Erythroblast (primary cell): ENCODE data around the gene ATP6V0E2.

Experiments used
- DNase-seq, 2 experiments: peaks; one replicate each; lab custom pipeline; 2025; lab: John Stamatoyannopoulos, UW
- GATA1 ChIP-seq: IDR thresholded peaks from 2 replicates; pipeline ENCODE4 v1.6.1; 2011; ENCODE audit warnings: low read depth, mild to moderate bottlenecking, control low read depth, low read length, moderate library complexity
- POLR2A ChIP-seq: IDR thresholded peaks from 2 replicates; pipeline ENCODE4 v1.6.1; 2011; ENCODE audit warnings: mild to moderate bottlenecking, low read length

Gene ATP6V0E2

GRCh38 chr7:149832332-149833041, 41.3 kb upstream of the ATP6V0E2 start:
- TF ChIP-seq POLR2A (no peak), GATA1 (no peak)
- DNase-seq: no peak

DNA sequence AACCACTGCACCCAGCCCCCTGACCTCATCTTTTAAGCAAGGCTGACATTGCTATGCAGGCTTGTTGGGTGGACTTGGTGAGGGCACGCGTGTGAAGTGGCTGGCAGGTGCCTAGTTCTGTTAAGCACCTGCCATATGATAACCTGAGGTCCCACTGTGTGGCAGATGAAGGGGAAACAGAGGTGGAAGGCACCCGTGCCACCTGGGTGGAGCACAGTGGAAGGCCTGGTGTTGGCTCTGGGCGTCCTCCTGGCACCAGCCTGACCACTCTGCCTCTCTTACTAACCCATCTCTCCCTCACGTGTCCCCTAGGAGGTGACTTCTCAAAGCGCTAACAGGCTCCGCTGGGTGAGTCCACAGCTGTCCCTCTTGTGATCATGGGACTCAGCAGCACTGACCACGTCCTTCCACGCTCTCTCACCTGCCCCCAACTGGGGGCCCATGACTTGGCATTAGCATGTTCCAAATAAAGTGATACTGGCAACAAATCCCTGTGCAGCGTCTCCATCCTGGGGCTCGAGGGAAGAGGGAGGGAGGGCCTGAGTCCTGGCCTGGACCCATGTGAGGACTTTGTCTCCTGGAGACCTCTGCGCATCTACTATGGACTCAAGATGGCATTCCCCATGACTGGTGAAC, 40.2 kb upstream of the ATP6V0E2 start:
- TF ChIP-seq GATA1: no peak
- TF ChIP-seq POLR2A: no peak
- DNase-seq: no peak

- TF ChIP-seq GATA1 (no peak), POLR2A (no peak)
- DNase-seq: no peak
Observed at GRCh38 chr7:149834601-149835000, 39.2 kb upstream of the ATP6V0E2 start.

DNA sequence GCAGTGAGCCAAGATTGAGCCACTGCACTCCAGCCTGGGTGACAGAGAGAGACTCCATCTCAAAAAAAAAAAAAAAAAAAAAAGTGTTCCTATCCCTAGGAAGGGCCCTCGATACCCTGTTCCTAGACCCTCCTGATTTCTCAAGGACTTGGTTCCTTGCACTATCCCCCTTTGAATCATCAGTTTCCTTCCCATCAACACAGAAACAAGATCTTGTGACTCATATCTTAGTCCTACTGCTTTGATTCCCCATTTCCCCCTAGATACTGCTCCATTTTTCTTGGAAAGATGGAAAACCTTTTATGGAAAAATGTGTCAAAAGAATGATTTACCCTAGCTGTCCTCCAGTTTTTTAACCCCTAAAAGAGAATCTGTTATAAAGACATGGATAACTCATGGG, 37.3 kb upstream of the ATP6V0E2 start:
- no peak for DNase-seq
- TF ChIP-seq GATA1 (no peak), POLR2A (no peak)

- TF ChIP-seq GATA1 (no peak), POLR2A (no peak)
- no peak for DNase-seq
Observed at GRCh38 chr7:149837564-149838223, 36.1 kb upstream of the ATP6V0E2 start.

DNA sequence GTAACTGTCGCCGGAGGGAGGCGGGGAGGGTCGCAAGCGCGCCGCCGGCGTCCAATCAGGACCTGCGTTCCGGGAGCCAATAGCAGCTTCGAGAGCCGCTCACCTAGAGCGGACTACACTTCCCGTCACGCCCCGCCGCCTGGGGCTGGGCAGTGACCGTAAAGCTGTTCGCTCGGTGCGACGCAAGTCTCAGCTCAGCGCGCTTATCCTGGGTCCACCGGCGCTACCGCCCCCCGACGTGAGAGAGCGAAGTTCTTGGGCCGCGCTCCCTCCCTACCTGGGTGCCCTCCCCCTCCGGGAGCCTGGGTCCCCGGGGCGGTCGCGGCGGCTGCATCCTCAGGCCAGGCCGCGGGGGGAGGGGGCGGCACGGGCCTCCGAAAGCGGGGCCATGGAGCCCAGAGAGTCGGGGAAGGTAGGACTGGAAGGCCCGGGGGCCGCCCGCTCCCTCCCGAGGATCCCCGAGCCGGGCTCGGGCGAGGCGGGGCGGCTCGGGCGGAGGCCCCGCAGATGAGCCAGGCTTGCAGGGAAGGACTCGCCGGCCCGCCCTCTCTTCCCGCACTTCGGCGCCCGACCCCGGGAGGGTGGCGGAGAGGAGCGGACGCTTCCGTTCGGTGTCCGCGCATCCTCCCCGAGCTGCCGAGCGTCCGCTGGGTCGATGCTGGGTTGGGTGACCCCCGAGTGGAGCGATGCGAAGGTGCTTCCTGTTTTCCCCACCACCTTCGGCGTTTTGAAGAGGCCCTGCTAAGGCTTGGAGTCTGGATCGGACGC, 35.4 kb upstream of the ATP6V0E2 start, which contains the start of gene ZNF862:
Gene ZNF862, plus strand, starts transcription at position 152 of the 768 bp plus-strand sequence. Its CDS starts 237 bp downstream, at position 389.
- no peak for TF ChIP-seq GATA1
- peak; percentile 55 for TF ChIP-seq POLR2A
- DNase-seq: peak; percentile 98

DNA sequence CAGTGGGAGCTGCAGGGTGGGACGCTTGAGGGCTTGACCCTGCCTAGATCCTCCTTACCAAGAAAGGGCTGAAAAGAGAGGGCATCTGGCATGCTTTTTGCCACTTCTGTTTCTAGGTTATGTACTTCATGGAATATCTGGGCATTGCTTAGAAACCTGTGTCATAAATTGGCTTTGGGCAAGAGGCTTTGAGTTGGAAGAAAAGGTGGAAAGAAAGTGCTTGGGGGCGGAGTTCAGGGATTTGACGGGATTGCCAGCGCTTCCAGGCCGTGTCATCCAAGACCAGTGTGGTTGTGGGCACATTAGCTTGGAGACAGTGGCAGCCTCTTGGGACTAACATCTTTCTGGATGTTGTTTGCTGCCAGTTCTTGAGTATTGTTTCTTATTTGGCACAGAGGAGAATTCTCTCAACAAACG, 34.8 kb upstream of the ATP6V0E2 start:
- TF ChIP-seq GATA1: no peak
- no peak for TF ChIP-seq POLR2A
- no peak for DNase-seq

DNA sequence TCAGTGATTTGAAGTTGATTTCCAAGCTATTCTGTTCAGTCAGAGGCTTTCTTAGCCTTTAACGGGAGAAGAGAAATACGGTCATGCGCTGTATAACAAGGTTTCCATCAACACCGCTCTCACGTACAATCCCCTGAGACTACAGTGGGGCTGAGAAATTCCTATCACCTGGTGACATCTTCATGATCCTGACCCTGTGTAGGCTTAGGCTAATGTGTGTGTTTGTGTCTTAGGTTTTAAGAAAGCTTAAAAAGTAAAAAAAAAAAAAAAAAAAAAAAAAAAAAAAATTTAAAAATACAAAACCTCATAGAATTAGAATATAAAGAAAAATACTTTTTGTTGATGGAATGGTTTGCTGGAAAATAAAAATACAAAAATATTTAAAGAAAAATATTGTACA, 33.8 kb upstream of the ATP6V0E2 start:
- no peak for DNase-seq
- no peak for TF ChIP-seq POLR2A
- TF ChIP-seq GATA1: no peak

DNA sequence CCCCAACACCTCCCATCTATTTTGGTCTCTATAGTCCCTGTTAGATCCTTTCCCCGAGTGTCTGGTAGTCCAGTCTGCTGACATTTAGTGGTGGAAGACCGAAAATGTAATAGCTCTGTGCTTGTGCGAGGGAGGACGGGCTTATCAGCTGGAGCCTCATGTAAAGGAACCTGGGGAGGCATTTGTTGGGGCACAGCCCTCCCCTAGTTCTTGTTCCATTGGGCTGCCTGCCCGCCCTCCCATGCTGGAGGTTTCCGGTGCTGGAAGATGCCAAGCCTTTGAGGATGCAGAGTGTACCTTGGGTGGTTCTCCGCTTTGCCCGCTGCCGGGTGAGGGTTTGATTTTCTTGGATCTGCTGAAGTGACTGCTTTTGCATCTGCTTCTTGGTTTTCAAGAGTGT, 30.2 kb upstream of the ATP6V0E2 start:
- DNase-seq: no peak
- TF ChIP-seq POLR2A (no peak), GATA1 (no peak)

- no peak for TF ChIP-seq GATA1
- TF ChIP-seq POLR2A: no peak
Observed at GRCh38 chr7:149844445-149844844, 29.3 kb upstream of the ATP6V0E2 start.

GRCh38 chr7:149845257-149845980, 28.4 kb upstream of the ATP6V0E2 start:
- DNase-seq: no peak
- TF ChIP-seq POLR2A (no peak), GATA1 (no peak)

More at GRCh38 chr7:149844445-149844844, 29.3 kb upstream of the ATP6V0E2 start:
- DNase-seq: no peak

DNA sequence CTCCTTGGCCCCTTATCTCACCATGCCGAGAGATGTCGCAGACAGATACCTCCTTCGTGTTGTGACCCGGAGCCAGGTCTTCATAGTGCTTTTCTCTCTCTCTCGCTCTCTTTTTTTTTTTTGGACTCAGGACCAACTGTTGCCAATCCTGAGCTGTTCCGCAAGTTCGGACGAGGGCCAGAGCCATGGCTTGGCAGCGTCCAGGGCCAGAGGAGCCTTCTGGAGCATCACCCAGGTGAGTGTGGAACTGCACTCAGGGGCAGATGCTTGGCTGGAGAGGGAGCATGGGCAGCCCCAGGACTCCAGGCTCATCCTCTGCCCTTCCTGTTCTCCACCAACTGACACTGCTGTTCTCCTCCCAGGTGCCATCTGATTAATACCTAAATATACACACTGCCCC, 27.7 kb upstream of the ATP6V0E2 start:
- no peak for DNase-seq
- no peak for TF ChIP-seq POLR2A
- TF ChIP-seq GATA1: no peak

DNA sequence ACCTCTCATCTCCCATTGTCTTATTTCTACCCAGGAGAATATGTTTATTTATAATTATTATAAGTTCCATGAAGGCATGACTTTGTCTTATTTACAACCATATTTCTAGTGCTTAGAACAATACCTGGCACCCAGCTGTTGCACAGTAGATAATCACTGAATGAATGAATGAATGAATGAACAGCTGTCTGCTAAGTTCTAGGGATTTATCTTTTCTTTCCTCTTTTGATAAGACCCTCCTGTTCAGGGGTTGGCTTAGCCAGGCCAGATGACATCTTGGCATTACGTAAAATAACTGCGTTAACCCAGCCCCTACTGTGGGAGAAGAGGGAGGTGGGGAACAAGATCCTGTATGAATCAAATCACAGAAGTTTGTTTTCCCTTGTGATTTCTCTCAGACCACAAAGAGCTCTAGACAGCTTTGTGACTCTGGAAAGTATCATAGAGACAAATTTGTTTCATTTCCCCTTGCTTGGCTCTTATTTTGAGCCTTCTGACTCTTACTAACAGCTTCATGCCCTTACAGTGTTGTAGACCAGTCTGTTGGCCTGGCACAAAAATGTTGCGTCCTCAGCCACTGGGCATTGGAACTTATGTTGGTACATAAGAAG, 27.2 kb upstream of the ATP6V0E2 start:
- no peak for TF ChIP-seq POLR2A
- TF ChIP-seq GATA1: no peak
- no peak for DNase-seq

GRCh38 chr7:149849174-149849573, 24.6 kb upstream of the ATP6V0E2 start:
- TF ChIP-seq GATA1 (no peak), POLR2A (no peak)
- no peak for DNase-seq
